OCI-LY7 (cell line): ENCODE measurements around the gene HEXA.

Experiments used
- EZH2phosphoT487 ChIP-seq: fragments of 200-600 bp; sonication (generic); IDR thresholded peaks from 2 replicates; pipeline ENCODE4 v1.6.1; 2018; ENCODE audit warnings: low read depth, borderline replicate concordance, mild to moderate bottlenecking, mixed run types, antibody characterized with exemption, low read length, moderate library complexity, mixed read lengths
- TF ChIP-seq, protein P1 (sequence below): fragments of 200-600 bp; sonication (generic); conservative IDR thresholded peaks from 2 replicates; pipeline ENCODE4 v1.5.1; 2014; ENCODE audit warnings: mild to moderate bottlenecking, antibody characterized with exemption, low read length, moderate library complexity, mixed read lengths

DNA sequence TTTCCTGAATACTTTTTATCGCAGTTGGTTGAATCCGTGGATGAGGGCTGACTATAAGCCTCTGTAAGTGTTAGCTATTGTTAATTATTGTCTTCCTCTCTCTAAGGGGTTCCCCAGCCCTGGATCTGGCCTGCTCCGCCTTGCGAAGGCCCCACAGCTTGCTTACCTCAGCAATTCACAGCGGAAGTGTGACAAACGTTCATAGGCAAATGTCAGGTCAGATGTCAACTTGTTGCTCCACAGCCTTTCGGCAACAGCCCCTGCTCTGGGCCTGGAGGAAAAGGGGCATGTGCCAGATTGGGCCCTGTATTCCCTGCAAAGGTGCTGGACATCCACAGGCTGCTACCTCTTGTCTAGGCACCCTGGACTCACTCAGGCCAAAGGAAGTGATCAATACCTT is 30.5 kb downstream of the HEXA start:
- TF ChIP-seq, protein P1, sequence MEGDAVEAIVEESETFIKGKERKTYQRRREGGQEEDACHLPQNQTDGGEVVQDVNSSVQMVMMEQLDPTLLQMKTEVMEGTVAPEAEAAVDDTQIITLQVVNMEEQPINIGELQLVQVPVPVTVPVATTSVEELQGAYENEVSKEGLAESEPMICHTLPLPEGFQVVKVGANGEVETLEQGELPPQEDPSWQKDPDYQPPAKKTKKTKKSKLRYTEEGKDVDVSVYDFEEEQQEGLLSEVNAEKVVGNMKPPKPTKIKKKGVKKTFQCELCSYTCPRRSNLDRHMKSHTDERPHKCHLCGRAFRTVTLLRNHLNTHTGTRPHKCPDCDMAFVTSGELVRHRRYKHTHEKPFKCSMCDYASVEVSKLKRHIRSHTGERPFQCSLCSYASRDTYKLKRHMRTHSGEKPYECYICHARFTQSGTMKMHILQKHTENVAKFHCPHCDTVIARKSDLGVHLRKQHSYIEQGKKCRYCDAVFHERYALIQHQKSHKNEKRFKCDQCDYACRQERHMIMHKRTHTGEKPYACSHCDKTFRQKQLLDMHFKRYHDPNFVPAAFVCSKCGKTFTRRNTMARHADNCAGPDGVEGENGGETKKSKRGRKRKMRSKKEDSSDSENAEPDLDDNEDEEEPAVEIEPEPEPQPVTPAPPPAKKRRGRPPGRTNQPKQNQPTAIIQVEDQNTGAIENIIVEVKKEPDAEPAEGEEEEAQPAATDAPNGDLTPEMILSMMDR = no peak
- no peak for TF ChIP-seq EZH2phosphoT487
